ENCODE results near the gene FNDC1.
A peak's percentile ranks its signal among the peaks of the same experiment; 100 is the strongest.

Gene FNDC1

GRCh38 chr6:159170999-159171712 lies 2.0 kb downstream of the FNDC1 start:
- no peaks in the 10 kb centered on the region for H3K36me3 Mint-ChIP-seq (ENCODE audit: low read depth)
- H3K4me1 Mint-ChIP-seq, result peaks cover 22% of the 10 kb centered on the region
- no peak for DNase-seq
- H3K9me3 Mint-ChIP-seq, result peaks cover 7% of the 10 kb centered on the region
- H3K27ac Mint-ChIP-seq, result no peak overlapping the region
- no peak for TF ChIP-seq CTCF (IDR thresholded peaks at IDR 0.05)
- H3K4me3 Mint-ChIP-seq, result peak overlapping the region; percentile 81
- H3K27me3 Mint-ChIP-seq (ENCODE audit: low read depth, poor library complexity), result peaks cover 93% of the 10 kb centered on the region

- no peak overlapping the region for H3K27ac Mint-ChIP-seq
- peaks cover 91% of the 10 kb centered on the region for H3K27me3 Mint-ChIP-seq (ENCODE audit: low read depth, poor library complexity)
- no peak for DNase-seq
- peaks cover 7% of the 10 kb centered on the region for H3K9me3 Mint-ChIP-seq
- no peak for TF ChIP-seq CTCF (IDR thresholded peaks at IDR 0.05)
- no peak overlapping the region for H3K4me3 Mint-ChIP-seq
- H3K4me1 Mint-ChIP-seq, result peaks cover 23% of the 10 kb centered on the region
- H3K36me3 Mint-ChIP-seq (ENCODE audit: low read depth), result no peaks in the 10 kb centered on the region
Measured at GRCh38 chr6:159172091-159172491, 2.9 kb downstream of the FNDC1 start.

GRCh38 chr6:159174263-159174969 lies 5.2 kb downstream of the FNDC1 start:
- peaks cover 23% of the 10 kb centered on the region for H3K4me1 Mint-ChIP-seq
- H3K4me3 Mint-ChIP-seq, result peak overlapping the region; percentile 6
- H3K9me3 Mint-ChIP-seq, result no peaks in the 10 kb centered on the region
- H3K36me3 Mint-ChIP-seq (ENCODE audit: low read depth), result no peaks in the 10 kb centered on the region
- TF ChIP-seq CTCF (IDR thresholded peaks at IDR 0.05), result peak; percentile 93
- peak; percentile 82 for DNase-seq
- H3K27me3 Mint-ChIP-seq (ENCODE audit: low read depth, poor library complexity), result peaks cover 77% of the 10 kb centered on the region
- H3K27ac Mint-ChIP-seq, result no peak overlapping the region

- Mint-ChIP-seq H3K27me3 (ENCODE audit: low read depth, poor library complexity) (peaks cover 67% of the 10 kb centered on the region), H3K9me3 (no peaks in the 10 kb centered on the region), H3K4me3 (no peak overlapping the region), H3K27ac (no peak overlapping the region), H3K4me1 (peaks cover 18% of the 10 kb centered on the region), H3K36me3 (ENCODE audit: low read depth) (no peaks in the 10 kb centered on the region)
- no peak for DNase-seq
- no peak for TF ChIP-seq CTCF (IDR thresholded peaks at IDR 0.05)
Measured at GRCh38 chr6:159176913-159177312, 7.7 kb downstream of the FNDC1 start.

- H3K4me3 Mint-ChIP-seq, result no peak overlapping the region
- H3K27ac Mint-ChIP-seq, result no peak overlapping the region
- TF ChIP-seq CTCF (IDR thresholded peaks at IDR 0.05), result no peak
- peaks cover 18% of the 10 kb centered on the region for H3K4me1 Mint-ChIP-seq
- DNase-seq, result no peak
- H3K9me3 Mint-ChIP-seq, result no peaks in the 10 kb centered on the region
- H3K27me3 Mint-ChIP-seq (ENCODE audit: low read depth, poor library complexity), result peaks cover 57% of the 10 kb centered on the region
- H3K36me3 Mint-ChIP-seq (ENCODE audit: low read depth), result no peaks in the 10 kb centered on the region
Measured at GRCh38 chr6:159178847-159179246, 9.6 kb downstream of the FNDC1 start.
